Measurements from ENCODE around the gene EPN2. TPM values are rescaled to one million over a fixed set of nuclear protein-coding genes. Genes with fewer than 3 reads are reported as not detected.

The EPN2 gene
- total RNA-seq, 1 experiment from 2014 or later = 31.3 TPM

- no peak for DNase-seq
- Mint-ChIP-seq H3K27me3 (ENCODE audit: unreplicated experiment) (no peaks in the 10 kb centered on the region), H3K36me3 (ENCODE audit: insufficient read depth, unreplicated experiment) (peaks cover 12% of the 10 kb centered on the region), H3K4me1 (ENCODE audit: low read depth, unreplicated experiment) (no peaks in the 10 kb centered on the region), H3K4me3 (ENCODE audit: low read depth, unreplicated experiment) (no peak overlapping the region), H3K27ac (ENCODE audit: unreplicated experiment) (no peak overlapping the region), H3K9me3 (ENCODE audit: low read depth, unreplicated experiment) (no peaks in the 10 kb centered on the region)
- BruUV-seq (replicated peaks) = no TSS peak
- intact Hi-C loops (cut with micrococcal nuclease; ENCODE audit: unreplicated experiment) = no loop called here
- CTCF ChIA-PET = no interaction called here
- TF ChIP-seq CTCF (IDR thresholded peaks at IDR 0.05; ENCODE audit: unreplicated experiment) = no peak
Measured at GRCh38 chr17:19311016-19311415, 73.8 kb downstream of the EPN2 start.

GRCh38 chr17:19311421-19312215 is 74.5 kb downstream of the EPN2 start:
- peaks cover 11% of the 10 kb centered on the region for H3K36me3 Mint-ChIP-seq (ENCODE audit: insufficient read depth, unreplicated experiment)
- no peak for TF ChIP-seq CTCF (IDR thresholded peaks at IDR 0.05; ENCODE audit: unreplicated experiment)
- CTCF ChIA-PET = no interaction called here
- no peak overlapping the region for H3K27ac Mint-ChIP-seq (ENCODE audit: unreplicated experiment)
- H3K27me3 Mint-ChIP-seq (ENCODE audit: unreplicated experiment) = no peaks in the 10 kb centered on the region
- intact Hi-C loops (cut with micrococcal nuclease; ENCODE audit: unreplicated experiment) = no loop called here
- DNase-seq = no peak
- no peak overlapping the region for H3K4me3 Mint-ChIP-seq (ENCODE audit: low read depth, unreplicated experiment)
- no peaks in the 10 kb centered on the region for H3K4me1 Mint-ChIP-seq (ENCODE audit: low read depth, unreplicated experiment)
- H3K9me3 Mint-ChIP-seq (ENCODE audit: low read depth, unreplicated experiment) = no peaks in the 10 kb centered on the region
- BruUV-seq (replicated peaks) = no TSS peak

GRCh38 chr17:19312406-19312805 is 75.2 kb downstream of the EPN2 start:
- no peak overlapping the region for H3K27ac Mint-ChIP-seq (ENCODE audit: unreplicated experiment)
- TF ChIP-seq CTCF (IDR thresholded peaks at IDR 0.05; ENCODE audit: unreplicated experiment) = no peak
- no peaks in the 10 kb centered on the region for H3K4me1 Mint-ChIP-seq (ENCODE audit: low read depth, unreplicated experiment)
- intact Hi-C loops (cut with micrococcal nuclease; ENCODE audit: unreplicated experiment) = no loop called here
- no peak overlapping the region for H3K4me3 Mint-ChIP-seq (ENCODE audit: low read depth, unreplicated experiment)
- peaks cover 12% of the 10 kb centered on the region for H3K36me3 Mint-ChIP-seq (ENCODE audit: insufficient read depth, unreplicated experiment)
- no peaks in the 10 kb centered on the region for H3K27me3 Mint-ChIP-seq (ENCODE audit: unreplicated experiment)
- no TSS peak for BruUV-seq (replicated peaks)
- CTCF ChIA-PET = no interaction called here
- no peaks in the 10 kb centered on the region for H3K9me3 Mint-ChIP-seq (ENCODE audit: low read depth, unreplicated experiment)
- DNase-seq = no peak

- Mint-ChIP-seq H3K27me3 (ENCODE audit: unreplicated experiment) (no peaks in the 10 kb centered on the region), H3K4me1 (ENCODE audit: low read depth, unreplicated experiment) (no peaks in the 10 kb centered on the region)
Measured at GRCh38 chr17:19313066-19313745, 76.0 kb downstream of the EPN2 start.

More at GRCh38 chr17:19313066-19313745, 76.0 kb downstream of the EPN2 start:
- Mint-ChIP-seq H3K27ac (ENCODE audit: unreplicated experiment) (no peak overlapping the region), H3K9me3 (ENCODE audit: low read depth, unreplicated experiment) (no peaks in the 10 kb centered on the region), H3K36me3 (ENCODE audit: insufficient read depth, unreplicated experiment) (peaks cover 15% of the 10 kb centered on the region), H3K4me3 (ENCODE audit: low read depth, unreplicated experiment) (no peak overlapping the region)
- no peak for TF ChIP-seq CTCF (IDR thresholded peaks at IDR 0.05; ENCODE audit: unreplicated experiment)
- intact Hi-C loops (cut with micrococcal nuclease; ENCODE audit: unreplicated experiment) = no loop called here
- DNase-seq = no peak
- no TSS peak for BruUV-seq (replicated peaks)
- CTCF ChIA-PET = no interaction called here

Data from Calu3 (cell line).